Activated T-cell treated with anti-CD3 and anti-CD28 coated beads for 1 hour (primary cell): ENCODE data around the gene APOL4.
"Not testable (repeated sequence)": the region's sequence is repeated elsewhere in the genome, so short reads cannot be mapped to it uniquely, and the experiment has no call there.

Experiments
- DNase-seq: peaks from one replicate; pipeline ENCODE4 v3.0.0-alpha.2; 2020; ENCODE audit warnings: low read depth

Gene APOL4

GRCh38 chr22:36183446-36183845, 18.2 kb downstream of the APOL4 start:
- DNase-seq = no peak

- no peak for DNase-seq
Measured at GRCh38 chr22:36182857-36183256, 18.8 kb downstream of the APOL4 start.

- DNase-seq = no peak
Measured at GRCh38 chr22:36182056-36182455, 19.6 kb downstream of the APOL4 start.

GRCh38 chr22:36180928-36181327, 20.7 kb downstream of the APOL4 start:
- DNase-seq = no peak

GRCh38 chr22:36180038-36180880, 21.4 kb downstream of the APOL4 start:
- DNase-seq = peak; percentile 92

GRCh38 chr22:36177160-36177559, 24.4 kb downstream of the APOL4 start:
- DNase-seq = no peak

- DNase-seq = no peak
Measured at GRCh38 chr22:36175892-36176291, 25.7 kb downstream of the APOL4 start.

GRCh38 chr22:36171941-36172340, 29.7 kb downstream of the APOL4 start:
- no peak for DNase-seq

- no peak for DNase-seq
Measured at GRCh38 chr22:36166518-36167220, 34.9 kb downstream of the APOL4 start.

GRCh38 chr22:36166086-36166485, 35.5 kb downstream of the APOL4 start:
- DNase-seq = no peak

- DNase-seq = no peak
Measured at GRCh38 chr22:36165141-36165540, 36.5 kb downstream of the APOL4 start.

GRCh38 chr22:36164621-36165020, 37.0 kb downstream of the APOL4 start:
- no peak for DNase-seq

GRCh38 chr22:36163497-36163896, 38.1 kb downstream of the APOL4 start:
- no peak for DNase-seq

GRCh38 chr22:36162127-36163034, 39.2 kb downstream of the APOL4 start:
- DNase-seq = no peak

GRCh38 chr22:36161793-36162126, 39.8 kb downstream of the APOL4 start:
- not testable (repeated sequence) for DNase-seq

- DNase-seq = no peak
Measured at GRCh38 chr22:36160499-36160942, 41.1 kb downstream of the APOL4 start, which contains the start of gene APOL3. Gene APOL3 (minus strand): TSS chr22:36160755. CDS start chr22:36149055, 11,700 bp downstream.

- DNase-seq = peak; percentile 67
Measured at GRCh38 chr22:36156515-36157419, 44.8 kb downstream of the APOL4 start.

- DNase-seq = no peak
Measured at GRCh38 chr22:36156119-36156514, 45.5 kb downstream of the APOL4 start.

GRCh38 chr22:36155702-36156101, 45.9 kb downstream of the APOL4 start:
- no peak for DNase-seq

- no peak for DNase-seq
Measured at GRCh38 chr22:36154423-36154945, 47.1 kb downstream of the APOL4 start.
